ENCODE measurements around the gene COL5A1. TPM values are rescaled to one million over a fixed set of nuclear protein-coding genes. Genes with fewer than 3 reads are reported as not detected.
"Not testable (repeated sequence)": the region's sequence is repeated elsewhere in the genome, so short reads cannot be mapped to it uniquely, and the experiment has no call there.

Gene COL5A1
- total RNA-seq, 1 donor from 2014 or later = 79.4 TPM

DNA sequence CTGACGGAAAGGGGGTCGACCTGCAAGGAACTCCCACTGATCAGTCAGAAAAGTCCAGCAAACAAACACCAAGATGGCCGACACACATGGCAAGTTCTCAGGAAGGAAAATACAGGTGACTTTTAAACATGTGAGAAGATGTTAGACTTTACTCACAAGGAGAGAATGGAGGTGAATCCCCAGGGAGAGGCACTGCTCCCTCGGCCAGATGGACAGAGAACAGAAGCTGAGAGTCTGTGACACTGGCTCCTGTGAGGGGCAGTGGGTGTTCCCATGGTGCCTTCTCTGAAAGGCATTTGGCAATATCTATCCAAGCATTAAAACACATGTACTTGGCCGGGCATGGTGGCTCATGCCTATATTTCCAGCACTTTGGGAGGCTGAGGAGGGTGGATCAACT, 22.8 kb downstream of the COL5A1 start:
- ATAC-seq = no peak
- intact Hi-C loops (cut with DNase I) = no loop called here
- DNase-seq (ENCODE audit: low spot score) = peak; percentile 35

DNA sequence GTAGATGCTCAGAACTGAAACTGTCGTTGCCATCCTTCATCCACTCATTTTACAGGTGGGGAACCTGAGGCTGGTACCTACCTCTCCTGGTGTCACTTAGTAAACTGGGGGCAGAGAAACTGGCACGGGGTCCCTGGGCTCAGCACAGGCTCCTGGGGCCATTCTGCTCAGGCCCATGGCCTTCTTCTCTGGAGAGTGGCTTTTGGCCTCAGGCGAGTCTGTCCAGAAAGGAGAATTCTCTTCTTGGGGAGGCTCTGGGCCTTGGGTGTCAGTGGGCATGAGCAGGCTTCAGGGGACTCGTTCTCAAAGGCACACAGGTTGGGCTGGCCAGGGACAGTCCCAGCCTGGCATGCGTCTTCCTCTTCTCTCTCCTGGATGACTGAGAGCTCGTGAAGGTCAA, 24.6 kb downstream of the COL5A1 start:
- DNase-seq (ENCODE audit: low spot score) = peak; percentile 38
- intact Hi-C loops (cut with DNase I) = no loop called here
- ATAC-seq = no peak

DNA sequence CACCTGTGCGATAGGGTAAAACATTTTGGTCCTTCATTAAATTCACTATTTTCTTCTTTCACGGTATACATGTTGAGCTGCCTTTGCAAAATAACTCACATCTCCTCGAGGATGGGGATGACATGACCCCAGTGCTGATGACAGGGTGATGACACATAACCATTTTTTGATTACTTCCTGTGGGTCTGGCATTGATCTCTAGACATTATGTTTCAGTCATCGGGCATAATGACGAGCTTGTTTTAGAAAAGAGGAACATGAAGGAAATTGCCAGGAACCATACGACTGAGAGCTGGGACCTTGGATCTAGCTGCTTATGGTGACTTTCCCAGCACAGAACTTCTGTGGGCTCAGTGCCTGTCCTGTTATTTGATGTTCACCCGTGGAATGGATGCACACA, 25.2 kb downstream of the COL5A1 start:
- ATAC-seq (no peak), DNase-seq (ENCODE audit: low spot score) (no peak)
- intact Hi-C loops (cut with DNase I) = no loop called here

DNA sequence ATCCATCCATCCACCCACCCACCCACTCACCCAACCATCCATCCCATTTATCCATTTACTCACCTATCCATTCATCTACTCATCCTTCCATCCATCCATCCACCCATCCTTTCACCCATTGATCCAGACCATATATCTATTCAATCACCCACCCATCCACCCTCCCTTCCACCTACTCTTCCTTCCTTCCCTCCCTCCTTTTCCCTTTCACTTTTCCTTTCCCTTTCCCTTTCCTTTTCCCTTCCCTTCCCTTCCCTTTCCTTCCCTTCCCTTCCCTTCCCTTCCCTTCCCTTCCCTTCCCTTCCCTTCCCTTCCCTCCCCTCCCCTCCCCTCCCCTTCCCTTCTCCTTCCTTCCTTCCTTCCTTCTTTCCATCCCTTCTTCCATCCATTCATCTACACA, 27.4 kb downstream of the COL5A1 start:
- ATAC-seq; DNase-seq (ENCODE audit: low spot score); intact Hi-C loops (cut with DNase I): not testable (repeated sequence)

DNA sequence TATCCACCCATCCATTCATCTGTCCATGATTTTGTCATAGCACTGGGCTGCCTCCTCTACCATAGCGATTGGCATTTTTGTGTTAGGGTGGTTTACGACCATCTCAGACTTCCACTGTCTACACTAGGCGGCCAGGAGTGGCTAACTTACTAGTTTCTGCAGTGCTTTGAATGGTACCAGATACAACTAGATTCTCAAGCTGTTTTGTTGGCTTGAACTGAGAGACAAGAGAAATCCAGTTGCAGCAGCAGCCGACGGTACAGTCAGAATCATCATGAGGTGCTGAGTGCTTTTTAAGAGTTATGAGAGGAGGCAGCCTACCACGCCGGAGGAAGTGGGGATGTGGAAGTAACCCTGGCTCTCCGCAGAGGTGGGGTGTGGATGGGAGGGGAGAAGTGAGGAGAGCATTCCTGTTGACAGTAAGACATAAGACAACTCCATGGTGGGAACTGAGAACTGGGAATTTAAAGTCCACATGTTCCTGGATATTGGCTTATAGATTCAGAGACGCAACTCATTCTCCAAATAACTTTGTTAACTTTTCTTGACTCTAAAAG, 27.9 kb downstream of the COL5A1 start:
- DNase-seq (ENCODE audit: low spot score) = peak; percentile 48
- intact Hi-C loops (cut with DNase I) = no loop called here

DNA sequence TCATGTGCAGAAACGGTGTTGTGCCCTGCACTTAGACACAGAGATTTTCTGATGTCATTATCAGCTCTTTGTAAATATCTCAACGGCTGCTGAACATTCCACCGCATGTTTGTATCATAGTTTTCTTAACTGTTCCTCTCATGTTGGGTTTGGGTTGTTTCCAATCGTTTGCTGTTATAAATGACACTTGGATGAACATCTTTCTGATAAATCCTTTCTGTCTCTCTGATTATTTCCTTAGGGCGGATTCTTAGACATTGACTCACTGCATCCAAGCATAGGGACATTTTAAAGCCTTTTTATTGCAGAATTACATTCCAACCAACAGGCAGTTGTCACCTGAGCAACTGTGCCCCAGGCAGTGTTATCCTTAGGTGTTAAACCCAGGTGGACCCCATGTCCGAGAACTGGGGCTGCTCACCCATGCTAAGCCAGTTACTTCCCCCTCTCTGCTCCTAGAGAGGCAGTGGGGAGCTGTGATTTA, 28.5 kb downstream of the COL5A1 start:
- peak; percentile 60 for ATAC-seq
- DNase-seq (ENCODE audit: low spot score) = peak; percentile 28
- intact Hi-C loops (cut with DNase I) = no loop called here

More for the DNA sequence above, 27.9 kb downstream of the COL5A1 start:
- peak; percentile 62 for ATAC-seq

DNA sequence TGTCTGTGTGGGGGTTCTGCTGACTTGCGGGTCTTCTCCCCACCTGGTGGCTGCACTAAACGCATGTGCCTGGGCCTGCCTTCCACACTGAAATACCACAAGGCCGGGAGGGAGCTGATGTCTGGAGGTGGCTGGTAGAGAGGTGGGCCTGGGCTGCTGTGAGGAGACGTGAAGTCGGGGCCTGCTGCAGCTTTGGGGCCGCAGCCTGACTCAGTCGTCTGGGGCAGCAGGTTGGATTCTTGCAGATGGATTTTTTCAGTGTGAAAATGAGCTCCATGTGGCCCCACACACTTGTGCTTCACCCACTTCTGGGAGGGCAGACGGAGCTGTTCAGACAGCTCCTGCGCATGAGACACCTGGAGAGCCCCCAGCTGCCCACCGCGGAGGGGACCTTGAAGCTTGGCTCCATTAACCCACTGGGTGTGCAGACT, 29.3 kb downstream of the COL5A1 start:
- DNase-seq (ENCODE audit: low spot score) (peak; percentile 43), ATAC-seq (peak; percentile 29)
- intact Hi-C loops (cut with DNase I) = no loop called here

DNA sequence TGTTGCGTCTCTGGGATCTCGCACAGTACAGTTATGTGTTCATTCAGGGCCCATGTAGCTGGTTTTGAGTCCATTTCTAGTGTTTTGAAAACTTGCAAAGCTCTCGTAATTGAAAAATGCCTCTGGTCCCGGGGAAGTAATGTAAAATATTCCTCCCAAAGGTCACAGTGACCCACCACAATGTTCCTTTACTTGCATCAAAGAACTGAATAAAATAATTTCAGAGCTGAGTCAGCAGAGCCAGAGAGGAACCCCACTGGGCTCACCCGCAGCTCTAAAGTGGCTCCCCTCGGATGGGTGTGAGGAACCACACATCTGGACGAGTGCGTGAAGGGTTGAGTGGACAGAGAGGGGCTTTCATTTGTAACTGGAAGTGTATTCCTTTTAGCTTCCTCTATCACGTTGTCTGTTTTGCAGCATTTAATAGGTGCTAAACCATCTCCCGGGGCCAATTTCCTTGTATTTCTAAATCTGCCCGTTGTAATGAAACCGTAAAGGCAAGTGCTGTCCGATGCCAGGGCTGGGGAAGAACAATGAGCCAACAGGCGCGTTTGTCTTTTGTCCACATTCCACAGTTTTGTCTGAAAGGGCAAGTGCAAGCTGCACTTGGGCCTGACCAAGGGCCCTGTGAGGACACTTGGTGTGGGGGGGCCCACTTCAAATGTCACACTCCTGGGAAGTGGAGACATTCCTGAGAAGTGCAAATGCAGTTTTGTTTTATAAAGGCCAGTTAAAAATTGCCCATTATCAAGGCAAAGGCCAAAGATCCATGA, 29.9 kb downstream of the COL5A1 start:
- DNase-seq (ENCODE audit: low spot score) (peak; percentile 40), ATAC-seq (no peak)
- intact Hi-C loops (cut with DNase I) = no loop called here

DNA sequence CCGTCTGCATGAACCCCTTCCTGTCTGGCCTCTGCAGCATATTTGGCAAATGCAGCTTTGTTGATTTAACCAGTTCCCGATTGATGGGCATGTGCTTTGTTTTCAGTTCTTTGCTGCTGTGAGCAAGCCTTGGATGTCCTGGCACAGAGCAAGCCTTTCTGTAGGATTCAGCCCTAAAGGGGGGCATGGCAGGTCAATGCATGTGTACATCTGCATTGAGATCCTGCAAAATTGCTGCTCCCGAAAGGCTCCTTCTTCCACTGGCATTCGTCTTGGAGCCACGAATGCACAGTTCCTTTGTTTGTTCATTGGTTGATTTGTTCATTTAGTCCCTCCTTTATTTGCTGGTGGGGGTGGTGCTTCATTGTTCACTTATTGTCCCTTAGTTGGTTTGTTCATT, 34.8 kb downstream of the COL5A1 start:
- DNase-seq (ENCODE audit: low spot score) = no peak
- intact Hi-C loops (cut with DNase I) = no loop called here
- no peak for ATAC-seq

DNA sequence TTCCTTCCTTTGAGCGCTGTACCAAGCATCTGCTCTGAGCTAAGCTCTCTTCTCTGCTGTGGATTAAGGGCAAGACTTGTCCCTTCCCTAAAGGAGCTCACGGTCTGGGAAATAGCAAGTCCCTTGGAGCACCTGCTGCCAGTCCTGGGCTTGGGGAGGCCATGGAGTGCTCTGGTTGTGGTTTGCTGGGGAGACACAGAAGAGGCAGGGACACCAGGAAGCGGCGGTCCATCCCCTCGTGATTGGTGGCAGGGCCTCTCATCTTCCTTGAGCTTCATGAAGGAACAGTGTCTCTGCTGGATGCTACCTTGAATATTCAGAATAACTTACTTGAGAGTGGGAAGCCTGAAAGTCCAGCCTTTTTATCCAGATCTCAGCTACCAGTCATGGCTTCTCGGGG, 35.3 kb downstream of the COL5A1 start:
- intact Hi-C loops (cut with DNase I) = no loop called here
- no peak for DNase-seq (ENCODE audit: low spot score)
- no peak for ATAC-seq

DNA sequence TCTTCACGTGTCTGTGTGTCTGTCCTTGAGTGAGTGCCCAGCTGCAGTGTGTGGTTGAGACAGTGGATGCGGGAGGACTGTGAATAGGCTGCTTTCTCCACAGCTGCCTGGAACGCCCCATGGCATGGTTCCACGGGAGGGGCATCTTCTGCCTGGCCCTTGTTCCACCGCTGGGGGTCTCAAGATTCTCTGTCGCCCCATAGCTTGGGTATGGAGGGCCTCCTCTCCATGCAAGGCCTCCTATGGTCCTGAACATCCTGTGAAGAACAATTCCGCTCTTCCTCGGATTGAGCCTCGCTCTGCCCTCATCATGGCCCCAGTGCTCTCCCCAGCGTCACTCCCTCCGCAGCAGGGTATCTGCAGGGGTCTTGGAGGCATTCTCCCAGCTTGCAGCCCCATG, 36.1 kb downstream of the COL5A1 start:
- no peak for DNase-seq (ENCODE audit: low spot score)

DNA sequence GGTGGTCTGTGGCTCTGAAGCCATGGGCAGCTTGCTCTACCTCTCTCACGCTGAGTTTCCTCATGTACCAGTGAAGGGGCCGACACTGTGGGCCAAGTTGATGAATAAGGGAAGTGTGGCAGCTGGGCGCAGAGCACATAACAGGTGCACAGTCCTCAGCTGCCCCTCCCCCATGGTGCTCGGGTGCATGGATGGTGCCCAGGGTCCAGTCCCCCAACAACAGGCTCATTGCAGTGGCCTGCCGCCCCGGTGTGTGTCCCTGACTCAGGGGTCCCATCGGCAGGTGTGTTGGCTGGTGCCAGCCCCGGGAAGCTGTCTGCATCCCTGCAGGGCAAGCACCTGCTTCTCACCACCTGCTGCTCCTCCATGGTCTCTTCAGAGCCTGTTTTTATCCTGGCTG, 36.6 kb downstream of the COL5A1 start:
- intact Hi-C loops (cut with DNase I) = no loop called here
- DNase-seq (ENCODE audit: low spot score) = no peak
- ATAC-seq = no peak

More for the DNA sequence above, 36.1 kb downstream of the COL5A1 start:
- ATAC-seq = no peak
- intact Hi-C loops (cut with DNase I) = no loop called here

DNA sequence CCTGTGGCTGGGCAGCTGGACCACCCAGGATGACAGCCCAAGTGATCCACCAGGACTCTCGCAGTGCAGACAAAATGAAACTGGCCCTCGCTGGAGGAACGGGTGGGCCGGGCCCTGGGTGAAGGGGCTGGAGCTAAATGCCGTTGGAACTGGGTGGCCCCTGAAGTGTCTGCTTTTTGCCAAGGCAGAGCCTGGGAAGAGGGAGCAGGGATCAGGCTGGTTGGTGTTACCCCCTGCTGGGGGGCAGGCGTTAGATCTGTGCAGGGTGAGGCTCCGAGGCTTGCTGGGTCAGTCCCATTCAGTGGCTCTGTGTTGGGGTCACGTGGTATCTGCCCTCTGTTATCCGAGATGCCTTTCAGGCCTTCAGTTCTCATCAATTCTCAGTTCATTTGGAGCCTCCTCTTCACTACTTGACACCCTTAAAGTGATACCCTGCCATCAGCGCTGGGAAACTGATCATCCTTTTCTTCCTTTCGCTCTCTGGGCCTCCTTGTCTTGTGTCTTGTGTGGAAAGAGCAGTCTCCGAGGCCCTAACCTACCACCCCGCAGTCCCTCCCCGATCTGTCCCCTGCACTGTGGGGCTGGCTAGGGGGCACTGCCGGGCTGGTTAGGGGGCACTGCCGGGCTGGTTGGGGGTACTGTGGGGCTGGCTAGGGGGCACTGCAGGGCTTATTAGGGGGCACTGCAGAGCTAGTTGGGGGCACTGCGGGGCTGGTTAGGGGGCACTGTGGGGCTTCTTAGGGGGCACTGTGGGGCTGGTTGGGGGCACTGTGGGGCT, 37.3 kb downstream of the COL5A1 start:
- ATAC-seq = peak; percentile 51

DNA sequence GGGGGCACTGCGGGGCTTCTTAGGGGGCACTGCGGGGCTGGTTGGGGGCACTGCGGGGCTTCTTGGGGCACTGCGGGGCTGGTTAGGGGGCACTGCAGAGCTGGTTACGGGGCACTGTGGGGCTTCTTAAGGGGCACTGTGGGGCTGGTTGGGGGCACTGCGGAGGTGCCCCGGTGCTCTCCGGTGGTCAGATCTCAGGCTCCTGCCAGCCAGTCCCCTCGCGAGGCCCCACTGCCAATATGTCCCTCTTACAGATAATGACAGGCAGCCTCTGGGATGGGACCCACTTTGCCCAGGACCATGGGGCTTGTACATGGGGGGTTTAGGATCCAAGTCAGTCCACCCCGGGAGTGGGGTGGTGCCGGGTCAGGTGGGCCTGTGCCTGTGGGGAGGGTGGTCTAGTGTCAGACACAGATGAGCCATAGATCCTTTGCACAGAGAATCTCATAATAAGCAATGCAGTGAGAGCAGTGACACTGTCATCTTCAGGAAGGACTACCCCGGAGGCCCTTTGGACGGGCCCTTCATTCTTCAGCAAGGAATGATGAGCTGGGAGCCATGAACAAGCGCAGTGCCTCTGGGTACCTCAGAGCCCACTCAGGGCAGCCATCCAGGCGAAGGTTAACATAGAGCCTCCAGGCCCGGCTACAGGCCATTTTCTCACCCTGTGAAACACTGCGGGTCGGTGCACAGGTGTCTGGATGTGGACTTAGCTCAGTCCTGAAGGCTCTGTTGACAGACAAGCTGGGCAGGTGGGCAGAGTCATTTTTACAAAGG, 38.2 kb downstream of the COL5A1 start:
- no peak for ATAC-seq
- no peak for DNase-seq (ENCODE audit: low spot score)
- intact Hi-C loops (cut with DNase I) = loop anchor here (5.0 kb wide), 1 partner anchor 443 kb away; no protein-coding TSS in a partner anchor

More for the DNA sequence above, 37.3 kb downstream of the COL5A1 start:
- no peak for DNase-seq (ENCODE audit: low spot score)
- intact Hi-C loops (cut with DNase I) = no loop called here

DNA sequence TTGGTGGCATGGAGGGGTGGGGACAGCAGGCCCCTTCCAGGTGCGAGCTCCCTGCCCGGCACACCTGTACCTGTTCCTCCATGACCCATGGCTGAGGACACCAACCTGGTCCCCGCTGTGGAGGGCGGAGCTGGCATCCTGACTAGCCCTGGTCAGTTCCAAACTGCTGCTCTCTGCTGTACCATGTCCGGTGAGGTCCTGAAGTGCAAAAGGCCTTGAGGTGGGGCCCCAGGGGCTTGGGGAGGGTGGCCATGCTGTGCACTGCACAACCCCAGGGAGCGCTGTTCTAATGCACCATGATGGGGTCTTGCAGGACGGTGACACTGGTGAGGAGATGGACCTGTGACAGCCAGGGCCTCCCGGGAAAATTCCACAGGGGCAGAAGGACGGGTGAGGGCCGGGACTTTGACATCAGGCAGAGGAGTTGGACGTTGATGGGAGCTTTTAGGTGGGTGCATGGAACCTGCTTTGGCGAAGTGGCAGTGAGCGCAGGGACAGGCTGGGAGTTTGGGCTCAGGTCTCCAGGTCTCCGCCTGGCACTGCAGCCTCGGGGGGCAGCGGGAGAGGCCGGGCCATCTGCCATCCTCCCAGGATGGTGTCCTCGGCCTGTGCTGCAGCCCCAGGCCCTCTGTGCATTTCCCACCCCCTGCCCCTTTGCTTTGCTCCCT, 38.9 kb downstream of the COL5A1 start:
- intact Hi-C loops (cut with DNase I) = loop anchor here (5.0 kb wide), 1 partner anchor 443 kb away; no protein-coding TSS in a partner anchor
- ATAC-seq (no peak), DNase-seq (ENCODE audit: low spot score) (no peak)

DNA sequence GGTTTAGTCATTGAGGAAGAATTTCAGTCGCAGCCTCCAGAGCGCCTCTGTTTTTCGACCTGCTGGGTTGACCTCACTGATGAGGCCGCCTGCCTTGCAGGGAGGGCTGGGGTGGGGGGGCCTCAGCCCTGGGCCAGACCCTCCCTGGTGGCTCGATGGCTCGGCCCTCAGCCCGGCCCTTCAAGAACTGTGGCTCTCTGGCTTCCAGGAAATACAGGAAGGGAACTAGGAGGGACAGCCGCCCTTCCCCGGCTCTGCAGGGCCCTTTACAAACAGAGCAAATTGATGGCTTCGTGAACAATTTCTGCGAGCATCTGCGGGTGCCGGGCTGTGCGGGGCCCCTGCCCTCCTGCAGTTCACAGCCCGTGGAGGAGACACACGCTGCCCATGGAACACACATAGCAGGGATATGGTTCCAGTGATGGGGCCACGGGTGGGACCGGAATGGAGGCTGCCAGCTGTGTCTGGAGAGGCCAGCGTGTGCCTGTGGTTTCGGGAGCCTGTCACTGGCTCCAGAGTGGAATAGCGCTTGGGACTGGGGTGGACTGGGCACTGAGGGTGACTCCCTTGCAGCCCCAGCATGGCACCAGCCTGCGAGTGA, 39.6 kb downstream of the COL5A1 start:
- ATAC-seq (peak; percentile 72), DNase-seq (ENCODE audit: low spot score) (no peak)
- intact Hi-C loops (cut with DNase I) = loop anchor here (5.0 kb wide), 1 partner anchor 444 kb away; no protein-coding TSS in a partner anchor

DNA sequence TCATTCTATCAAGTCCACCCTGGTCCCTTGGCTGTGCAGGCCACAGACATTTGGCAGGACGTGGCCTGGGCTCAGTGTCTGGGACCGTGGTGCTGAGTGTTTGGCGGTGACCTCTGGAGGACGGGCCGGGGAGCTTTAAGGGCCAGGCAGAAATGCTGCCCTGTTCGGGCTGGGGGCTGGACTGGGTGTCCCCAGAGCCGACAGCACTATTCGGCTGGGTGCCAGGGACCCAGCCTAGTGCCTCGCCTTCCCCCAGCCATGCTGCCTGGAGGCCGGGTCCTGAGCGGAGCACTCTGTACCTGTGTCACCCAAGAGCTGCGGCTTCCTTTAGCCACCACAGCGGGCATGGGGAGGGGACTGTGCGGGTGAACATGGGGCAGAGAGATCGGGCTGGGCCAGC, 40.4 kb downstream of the COL5A1 start:
- intact Hi-C loops (cut with DNase I) = loop anchor here (5.0 kb wide), 1 partner anchor 445 kb away; no protein-coding TSS in a partner anchor
- DNase-seq (ENCODE audit: low spot score) = no peak
- ATAC-seq = peak; percentile 28

Data from sciatic nerve (tissue), 2 donors.